GM21447 (cell line): ENCODE measurements around the gene TAF11L3.
"Not testable (repeated sequence)": the region's sequence is repeated elsewhere in the genome, so short reads cannot be mapped to it uniquely, and the experiment has no call there.

Source experiments
- ATAC-seq: cut with Tn5 transposase; IDR thresholded peaks from one replicate; pipeline ENCODE4 v1.9.1; 2021; ENCODE audit not compliant: unreplicated experiment

TAF11L3 gene

DNA sequence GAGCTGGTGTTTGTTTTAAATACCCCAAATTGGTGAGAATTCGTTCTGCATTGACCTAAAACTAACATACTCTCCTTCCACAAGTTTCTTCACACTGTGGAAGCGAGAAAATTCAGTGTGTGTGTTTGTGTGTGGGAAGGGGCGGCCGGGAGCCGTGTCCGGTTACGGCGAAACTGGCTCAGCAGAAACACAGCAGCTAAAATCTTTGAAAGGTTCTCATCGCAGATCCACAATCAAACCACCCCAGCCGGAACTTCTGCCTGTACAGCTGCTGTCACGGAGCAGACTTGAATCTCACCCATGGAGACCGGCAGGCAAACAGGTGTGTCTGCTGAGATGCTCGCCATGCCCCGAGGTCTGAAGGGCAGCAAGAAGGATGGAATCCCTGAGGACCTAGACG lies at the start of gene TAF11L3:
Gene TAF11L3 (plus strand): TSS at position 301 of the 400 bp plus-strand sequence.
- ATAC-seq: not testable (repeated sequence)

DNA sequence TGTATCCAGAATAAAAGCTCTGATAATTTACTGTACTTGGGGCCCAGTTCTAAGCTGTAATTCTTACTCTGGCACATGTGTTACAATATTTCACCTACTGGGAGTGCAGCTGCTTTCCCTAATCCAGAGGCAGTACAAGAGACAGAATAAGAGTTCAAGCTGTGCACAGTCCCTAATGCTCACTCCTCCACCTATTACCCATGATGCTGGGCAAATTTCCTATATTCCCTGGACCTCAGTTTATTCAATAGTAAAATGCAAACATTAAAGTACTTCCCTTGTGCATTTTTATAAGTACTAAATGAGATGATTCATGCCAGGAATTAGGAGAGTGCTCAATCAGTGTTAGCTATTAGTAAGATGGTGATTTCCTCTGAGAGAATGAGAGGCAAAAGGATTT lies 48.1 kb upstream of the TAF11L3 start:
- ATAC-seq: no peak

DNA sequence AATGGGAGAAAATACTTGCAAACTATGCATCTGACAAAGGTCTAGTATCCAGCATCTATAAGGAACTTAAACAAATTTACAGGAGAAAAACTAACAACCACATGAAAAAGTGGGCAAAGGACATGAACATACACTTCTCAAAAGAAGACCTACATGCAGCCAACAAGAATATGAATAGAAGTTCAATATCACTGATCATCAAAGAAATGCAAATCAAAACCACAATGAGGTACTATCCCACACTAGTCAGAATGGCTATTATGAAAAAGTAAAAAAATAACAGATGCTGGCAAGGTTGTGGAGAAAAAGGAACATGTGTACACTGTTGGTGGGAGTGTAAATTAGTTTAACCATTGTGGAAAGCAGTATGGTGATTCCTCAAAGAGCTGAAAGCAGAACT lies 43.1 kb upstream of the TAF11L3 start:
- ATAC-seq: not testable (repeated sequence)

DNA sequence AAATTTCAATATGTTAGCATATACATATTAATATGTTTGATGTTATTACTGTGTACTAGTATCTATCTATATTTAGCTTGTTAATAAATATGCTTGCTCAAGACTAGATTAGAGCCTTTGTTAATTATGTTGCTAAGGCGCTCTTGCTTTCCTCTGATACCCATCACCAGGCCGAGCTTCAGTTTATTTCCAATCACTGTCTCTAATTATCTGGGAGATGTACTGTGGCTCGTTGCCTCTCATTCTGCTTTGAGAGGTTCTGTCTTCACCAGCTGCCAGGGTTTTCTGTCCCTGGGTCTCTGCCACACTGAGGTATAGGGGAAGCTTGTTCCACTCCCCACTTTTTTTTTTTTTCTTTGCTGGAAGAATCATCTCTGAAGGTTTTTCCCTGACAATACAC lies 41.1 kb upstream of the TAF11L3 start:
- ATAC-seq: no peak

DNA sequence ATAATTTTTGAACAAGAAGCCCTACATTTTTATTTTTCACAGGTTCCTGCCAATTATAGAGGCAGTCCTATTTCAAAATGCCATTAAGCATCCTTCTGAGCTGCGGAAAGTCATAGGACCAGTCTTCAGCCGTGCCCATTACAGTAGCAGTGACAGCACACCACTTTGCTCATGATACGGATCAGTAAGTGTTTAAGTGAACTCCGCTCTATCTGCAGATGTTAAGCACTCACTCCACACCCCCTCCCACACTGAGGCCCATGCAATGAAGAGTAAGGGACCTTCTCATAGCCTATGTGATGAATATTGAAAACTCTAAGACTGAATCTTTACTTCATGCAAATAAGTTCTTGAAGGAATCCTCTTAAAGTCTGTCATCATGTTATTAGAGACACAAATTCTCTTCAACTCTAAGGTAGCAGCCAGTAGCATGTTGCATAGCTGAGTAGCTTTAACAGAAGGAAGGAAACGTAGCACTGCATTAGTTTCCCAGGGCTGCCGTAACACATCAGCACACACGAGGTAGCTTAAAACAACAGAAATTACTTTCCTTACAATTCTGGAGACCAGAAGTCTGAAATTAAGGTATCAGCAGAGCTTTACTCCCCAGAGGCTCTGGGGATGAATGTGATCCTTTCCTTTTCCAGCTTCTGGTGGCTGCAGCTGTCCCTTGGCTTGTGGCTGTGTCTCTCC lies 40.4 kb upstream of the TAF11L3 start:
- ATAC-seq: no peak

DNA sequence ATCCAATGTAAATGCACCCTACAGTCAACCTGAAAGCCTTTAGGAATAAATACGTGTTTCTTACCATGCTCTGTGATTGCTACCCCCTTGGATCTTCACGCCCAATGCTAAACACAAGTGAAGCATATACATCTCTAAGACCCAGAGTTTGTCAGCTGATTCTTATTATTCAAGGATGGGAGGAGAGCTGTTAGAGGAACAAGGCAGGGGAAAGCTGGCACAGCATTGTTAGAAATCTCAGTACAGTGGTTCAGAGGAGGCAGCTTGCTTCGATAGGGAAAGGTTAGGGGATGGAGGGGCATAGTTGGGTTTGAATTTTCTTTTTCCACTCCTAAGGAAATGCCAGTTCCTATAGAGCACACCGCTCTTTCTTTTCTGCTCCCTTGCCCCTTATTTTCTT lies 36.8 kb upstream of the TAF11L3 start:
- ATAC-seq: no peak

DNA sequence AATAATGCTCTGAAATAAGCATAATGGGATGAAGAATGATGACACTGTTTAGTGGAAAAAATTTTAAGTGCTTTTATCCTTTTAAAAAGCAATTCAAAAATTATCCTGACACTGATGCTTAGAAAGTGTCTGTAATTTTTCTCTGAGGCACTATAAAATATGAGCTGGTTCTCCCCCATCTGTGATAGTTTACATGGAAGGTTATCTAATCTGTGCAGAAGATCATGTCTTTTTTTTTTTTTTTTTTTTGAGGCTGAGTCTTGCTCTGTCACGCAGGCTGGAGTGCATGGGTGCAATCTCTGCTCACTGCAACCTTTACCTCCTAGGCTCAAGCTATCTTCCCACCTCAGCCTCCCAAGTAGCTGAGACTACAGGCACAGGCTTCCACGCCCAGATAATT lies 35.4 kb upstream of the TAF11L3 start:
- no peak for ATAC-seq

DNA sequence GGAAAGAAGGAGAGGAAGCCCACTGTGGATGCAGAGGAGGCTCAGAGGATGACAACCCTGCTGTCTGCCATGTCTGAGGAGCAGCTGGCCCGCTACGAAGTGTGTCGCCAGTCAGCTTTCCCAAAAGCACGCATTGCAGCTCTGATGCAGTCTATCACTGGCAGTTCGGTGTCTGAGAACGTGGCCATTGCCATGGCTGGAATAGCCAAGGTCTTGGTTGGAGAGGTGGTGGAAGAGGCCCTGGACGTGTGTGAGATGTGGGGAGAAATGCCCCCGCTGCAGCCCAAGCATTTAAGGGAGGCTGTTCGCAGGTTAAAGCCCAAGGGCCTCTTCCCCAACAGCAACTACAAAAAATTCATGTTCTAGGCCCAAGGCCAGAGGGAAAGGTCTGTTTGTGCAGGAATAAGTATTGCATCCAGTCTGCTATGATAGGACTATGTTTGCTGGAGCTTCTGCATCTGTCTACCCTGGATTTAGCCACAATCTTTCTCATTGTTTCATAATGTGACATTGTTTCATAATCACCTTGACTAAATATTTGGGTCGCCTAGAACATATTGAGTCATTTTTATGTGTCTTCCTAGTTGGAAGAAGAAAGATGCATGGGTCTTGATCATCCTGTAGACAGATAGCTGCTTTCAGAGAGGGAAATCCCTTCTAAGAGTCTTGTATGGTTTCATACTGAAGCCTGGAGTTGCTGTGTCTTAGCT lies 31.5 kb upstream of the TAF11L3 start:
- not testable (repeated sequence) for ATAC-seq

DNA sequence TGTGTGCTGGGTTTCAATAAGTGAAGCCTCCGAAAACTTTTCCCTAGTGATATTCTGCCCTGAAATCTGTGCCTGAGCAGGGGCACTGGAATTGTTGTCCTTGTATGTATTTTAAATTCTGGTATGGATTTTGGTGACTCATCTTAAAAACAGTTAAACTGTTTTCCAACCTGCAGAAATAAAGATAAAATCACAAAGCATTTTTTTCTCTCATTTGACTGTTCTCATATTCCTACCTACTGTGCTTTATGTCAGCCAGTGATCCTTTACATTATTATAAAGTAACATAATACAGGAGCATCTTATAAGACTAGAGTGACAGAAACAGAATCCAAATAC lies 31.0 kb upstream of the TAF11L3 start:
- no peak for ATAC-seq

DNA sequence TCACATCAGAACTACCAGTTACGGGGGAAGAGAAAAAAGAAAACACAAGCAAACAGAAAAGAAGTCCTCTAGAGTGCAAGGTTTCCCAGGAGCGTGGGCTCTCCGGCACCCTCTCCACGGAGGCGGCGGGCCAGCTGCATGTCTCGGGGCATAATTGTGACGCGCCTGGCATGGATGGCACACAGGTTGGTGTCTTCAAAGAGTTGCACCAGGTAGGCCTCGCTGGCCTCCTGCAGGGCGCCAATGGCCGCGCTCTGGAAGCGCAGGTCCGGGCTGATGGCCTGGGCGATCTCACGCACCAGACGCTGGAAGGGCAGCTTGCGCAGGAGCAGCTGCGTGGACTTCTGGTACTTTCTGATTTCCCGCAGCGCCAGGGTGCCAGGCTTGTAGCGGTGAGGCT lies 26.9 kb upstream of the TAF11L3 start:
- not testable (repeated sequence) for ATAC-seq

DNA sequence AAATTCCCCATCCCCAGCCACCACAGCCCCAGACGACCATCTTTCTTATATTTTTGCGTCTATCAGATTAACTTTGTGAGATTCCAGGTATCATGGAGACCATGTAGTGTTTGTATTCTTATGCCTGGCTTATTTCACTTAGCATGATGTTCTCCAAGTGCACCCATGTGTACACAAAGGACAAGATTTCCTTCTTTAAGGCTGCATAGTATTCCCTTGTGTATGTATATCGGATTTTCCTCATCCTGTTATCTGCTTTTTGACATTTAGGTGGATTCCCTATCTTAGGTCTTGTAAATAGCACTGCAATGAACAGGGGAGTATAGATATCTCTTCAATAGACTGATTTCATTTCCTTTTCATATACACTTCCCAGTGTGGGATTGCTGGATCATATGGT lies 25.4 kb upstream of the TAF11L3 start:
- no peak for ATAC-seq

DNA sequence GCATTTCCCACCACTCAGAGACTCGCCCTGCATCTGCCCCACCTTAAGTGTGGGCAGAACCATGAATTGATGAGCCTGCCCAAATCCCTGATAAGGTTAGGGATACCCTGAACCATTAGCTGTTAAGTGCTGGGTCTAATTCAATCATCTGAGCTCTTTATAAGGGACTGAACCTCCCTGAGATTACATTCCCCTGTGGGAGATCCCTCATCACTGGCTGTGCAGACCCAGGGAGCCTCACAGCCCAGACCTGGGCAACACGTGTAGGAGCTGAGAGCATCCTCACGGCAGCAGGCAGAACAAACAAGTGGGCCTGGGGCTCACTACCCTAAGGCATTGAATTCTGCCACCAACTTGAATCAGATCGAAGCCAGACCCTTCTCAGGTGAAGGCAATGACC lies 20.7 kb upstream of the TAF11L3 start:
- no peak for ATAC-seq

DNA sequence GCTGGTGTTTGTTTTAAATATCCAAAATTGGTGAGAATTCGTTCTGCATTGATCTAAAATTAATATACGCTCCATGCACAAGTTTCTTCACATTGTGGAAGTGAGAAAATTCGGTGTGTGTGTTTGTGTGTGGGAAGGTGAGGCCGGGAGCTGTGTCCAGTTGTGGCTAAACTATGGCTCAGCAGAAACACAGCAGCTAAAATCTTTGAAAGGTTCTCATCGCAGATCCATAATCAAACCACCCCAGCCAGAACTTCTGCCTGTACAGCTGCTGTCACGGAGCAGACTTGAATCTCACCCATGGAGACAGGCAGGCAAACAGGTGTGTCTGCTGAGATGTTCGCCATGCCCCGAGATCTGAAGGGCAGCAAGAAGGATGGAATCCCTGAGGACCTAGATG lies 20.2 kb upstream of the TAF11L3 start, which contains the start of gene TAF11L2:
Gene TAF11L2 (plus strand): TSS at position 301 of the 400 bp plus-strand sequence.
- ATAC-seq: not testable (repeated sequence)

DNA sequence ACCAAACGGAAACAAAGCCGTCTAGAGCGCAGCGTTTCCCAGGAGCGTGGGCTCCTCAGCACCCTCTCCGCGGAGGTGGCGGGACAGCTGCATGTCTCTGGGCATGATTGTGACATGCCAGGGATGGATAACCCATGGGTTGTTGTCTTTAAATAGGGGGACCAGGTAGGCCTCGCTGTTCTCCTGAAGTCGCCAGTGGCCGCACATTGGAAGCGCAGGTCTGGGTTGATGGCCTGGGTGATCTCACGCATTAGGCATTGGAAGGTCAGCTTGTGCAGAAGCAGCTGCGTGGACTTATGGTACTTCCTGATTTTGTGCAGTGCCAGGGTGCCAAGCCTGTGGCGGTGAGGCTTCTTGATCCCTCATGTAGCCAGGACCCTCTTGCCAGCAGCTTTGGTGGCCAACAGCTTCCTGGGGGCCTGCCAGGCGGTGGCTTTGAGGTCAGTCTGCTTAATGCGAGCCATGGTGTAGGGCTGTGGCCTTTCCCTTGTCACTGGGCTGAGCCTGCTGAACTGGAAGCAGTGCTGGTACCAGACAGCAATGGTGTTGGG lies 6.3 kb upstream of the TAF11L3 start:
- ATAC-seq: no peak

DNA sequence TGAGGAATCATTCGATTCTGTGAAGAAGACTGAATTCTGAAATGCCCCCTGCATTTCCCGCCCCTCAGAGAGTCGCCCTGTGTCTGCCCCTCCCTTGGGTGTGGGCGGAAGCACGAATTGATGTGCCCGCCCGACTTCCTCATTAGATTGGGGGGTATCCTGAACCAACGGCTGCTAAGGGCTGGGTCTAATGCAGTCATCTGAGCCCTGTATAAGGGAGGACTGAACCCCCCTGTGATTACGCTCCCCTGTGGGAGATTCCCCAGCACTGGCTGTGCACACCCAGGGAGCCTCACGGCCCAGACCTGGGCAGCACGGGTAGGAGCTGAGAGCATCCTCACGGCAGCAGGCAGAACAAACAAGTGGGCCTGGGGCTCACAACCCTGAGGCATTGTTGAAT lies 641 bp upstream of the TAF11L3 start:
- ATAC-seq: not testable (repeated sequence)

DNA sequence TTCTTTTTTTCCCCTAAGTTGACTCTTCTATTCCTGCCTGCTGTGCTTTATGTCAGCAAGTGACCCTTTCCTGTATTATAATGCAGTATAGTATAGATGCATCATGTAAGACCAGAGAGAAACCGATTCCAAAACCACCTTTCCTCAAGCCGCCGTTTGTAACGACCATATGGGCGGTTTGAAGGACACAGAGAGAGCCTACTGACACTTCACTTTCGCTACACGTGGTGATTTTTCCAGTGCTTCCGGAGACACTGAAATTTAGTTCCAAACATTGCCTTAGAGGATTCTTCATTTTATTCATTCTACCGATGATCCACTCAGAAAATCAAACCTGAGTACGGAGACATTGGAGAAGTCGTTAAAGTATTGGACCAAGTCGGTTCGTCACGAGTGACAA lies 1.3 kb downstream of the TAF11L3 start:
- ATAC-seq: not testable (repeated sequence)

DNA sequence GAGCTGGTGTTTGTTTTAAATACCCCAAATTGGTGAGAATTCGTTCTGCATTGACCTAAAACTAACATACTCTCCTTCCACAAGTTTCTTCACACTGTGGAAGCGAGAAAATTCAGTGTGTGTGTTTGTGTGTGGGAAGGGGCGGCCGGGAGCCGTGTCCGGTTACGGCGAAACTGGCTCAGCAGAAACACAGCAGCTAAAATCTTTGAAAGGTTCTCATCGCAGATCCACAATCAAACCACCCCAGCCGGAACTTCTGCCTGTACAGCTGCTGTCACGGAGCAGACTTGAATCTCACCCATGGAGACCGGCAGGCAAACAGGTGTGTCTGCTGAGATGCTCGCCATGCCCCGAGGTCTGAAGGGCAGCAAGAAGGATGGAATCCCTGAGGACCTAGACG lies 3.3 kb downstream of the TAF11L3 start, which contains the start of gene TAF11L4:
Gene TAF11L4 (plus strand): TSS at position 301 of the 400 bp plus-strand sequence.
- not testable (repeated sequence) for ATAC-seq

DNA sequence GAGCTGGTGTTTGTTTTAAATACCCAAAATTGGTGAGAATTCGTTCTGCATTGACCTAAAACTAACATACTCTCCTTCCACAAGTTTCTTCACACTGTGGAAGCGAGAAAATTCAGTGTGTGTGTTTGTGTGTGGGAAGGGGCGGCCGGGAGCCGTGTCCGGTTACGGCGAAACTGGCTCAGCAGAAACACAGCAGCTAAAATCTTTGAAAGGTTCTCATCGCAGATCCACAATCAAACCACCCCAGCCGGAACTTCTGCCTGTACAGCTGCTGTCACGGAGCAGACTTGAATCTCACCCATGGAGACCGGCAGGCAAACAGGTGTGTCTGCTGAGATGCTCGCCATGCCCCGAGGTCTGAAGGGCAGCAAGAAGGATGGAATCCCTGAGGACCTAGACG lies 6.8 kb downstream of the TAF11L3 start, which contains the start of gene TAF11L5:
Gene TAF11L5 (plus strand): TSS at position 301 of the 400 bp plus-strand sequence.
- ATAC-seq: not testable (repeated sequence)

DNA sequence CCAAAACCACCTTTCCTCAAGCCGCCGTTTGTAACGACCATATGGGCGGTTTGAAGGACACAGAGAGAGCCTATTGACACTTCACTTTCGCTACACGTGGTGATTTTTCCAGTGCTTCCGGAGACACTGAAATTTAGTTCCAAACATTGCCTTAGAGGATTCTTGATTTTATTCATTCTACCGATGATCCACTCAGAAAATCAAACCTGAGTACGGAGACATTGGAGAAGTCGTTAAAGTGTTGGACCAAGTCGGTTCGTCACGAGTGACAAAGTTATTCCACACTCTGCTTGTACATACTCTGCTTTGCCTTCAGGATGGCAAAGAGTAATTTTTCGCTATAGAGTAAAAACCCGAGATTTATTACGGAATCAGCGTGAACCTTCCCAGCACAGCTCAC lies 8.3 kb downstream of the TAF11L3 start:
- ATAC-seq: not testable (repeated sequence)

DNA sequence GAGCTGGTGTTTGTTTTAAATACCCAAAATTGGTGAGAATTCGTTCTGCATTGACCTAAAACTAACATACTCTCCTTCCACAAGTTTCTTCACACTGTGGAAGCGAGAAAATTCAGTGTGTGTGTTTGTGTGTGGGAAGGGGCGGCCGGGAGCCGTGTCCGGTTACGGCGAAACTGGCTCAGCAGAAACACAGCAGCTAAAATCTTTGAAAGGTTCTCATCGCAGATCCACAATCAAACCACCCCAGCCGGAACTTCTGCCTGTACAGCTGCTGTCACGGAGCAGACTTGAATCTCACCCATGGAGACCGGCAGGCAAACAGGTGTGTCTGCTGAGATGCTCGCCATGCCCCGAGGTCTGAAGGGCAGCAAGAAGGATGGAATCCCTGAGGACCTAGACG lies 10.2 kb downstream of the TAF11L3 start, which contains the start of gene TAF11L6:
Gene TAF11L6 (plus strand): TSS at position 301 of the 400 bp plus-strand sequence.
- ATAC-seq: not testable (repeated sequence)
